ENCODE measurements around the gene DPYD. TPM values are rescaled to one million over a fixed set of nuclear protein-coding genes. Genes with fewer than 3 reads are reported as not detected.

Gene DPYD
- total and polyA plus RNA-seq, 7 donors, result 2.5 to 7.3 (median 5.1) TPM

- Histone ChIP-seq H3K4me3 (no peak overlapping the region), H3K27me3 (ENCODE audit: insufficient read depth in 3 of 3, low read length in 2 of 3) (no peaks in the 10 kb centered on the region), H3K9me3 (no peaks in the 10 kb centered on the region), H3K4me1 (peaks cover 8% of the 10 kb centered on the region), H3K36me3 (ENCODE audit: insufficient read depth in 1 of 2, low read depth in 1 of 2) (no peaks in the 10 kb centered on the region), H3K27ac (no peak overlapping the region)
- DNase-seq (no peak), ATAC-seq (no peak)
- 98 to 99% (median 98%) methylated on average over 10 of the region's 10 CpGs for WGBS, 3 donors
- TF ChIP-seq CTCF (IDR thresholded peaks at IDR 0.05), result no peak
- intact Hi-C loops (cut with DNase I), result no loop called here
These were observed 75.0 kb downstream of the DPYD start for GRCh38 chr1:97845805-97846204.

GRCh38 chr1:97844552-97845089 is 76.2 kb downstream of the DPYD start:
- 97 to 98% (median 98%) methylated on average over 5 of the region's 5 CpGs for WGBS, 3 donors
- intact Hi-C loops (cut with DNase I), result no loop called here
- Histone ChIP-seq H3K27ac (no peak overlapping the region), H3K27me3 (ENCODE audit: insufficient read depth in 3 of 3, low read length in 2 of 3) (no peaks in the 10 kb centered on the region), H3K9me3 (no peaks in the 10 kb centered on the region), H3K4me1 (peaks cover 4% of the 10 kb centered on the region), H3K36me3 (ENCODE audit: insufficient read depth in 1 of 2, low read depth in 1 of 2) (no peaks in the 10 kb centered on the region), H3K4me3 (no peak overlapping the region)
- no peak for DNase-seq
- no peak for TF ChIP-seq CTCF (IDR thresholded peaks at IDR 0.05)
- ATAC-seq, result no peak

GRCh38 chr1:97841338-97841737 is 79.5 kb downstream of the DPYD start:
- Histone ChIP-seq H3K27me3 (ENCODE audit: insufficient read depth in 3 of 3, low read length in 2 of 3) (no peaks in the 10 kb centered on the region), H3K4me1 (no peaks in the 10 kb centered on the region), H3K36me3 (ENCODE audit: insufficient read depth in 1 of 2, low read depth in 1 of 2) (no peaks in the 10 kb centered on the region), H3K9me3 (no peaks in the 10 kb centered on the region), H3K4me3 (no peak overlapping the region), H3K27ac (no peak overlapping the region)
- TF ChIP-seq CTCF (IDR thresholded peaks at IDR 0.05), result no peak
- no peak for ATAC-seq
- 93 to 94% (median 94%) methylated on average over 1 of the region's 1 CpG for WGBS, 3 donors
- DNase-seq, result no peak
- intact Hi-C loops (cut with DNase I), result no loop called here

- no peak for DNase-seq
- Histone ChIP-seq H3K27ac (no peak overlapping the region), H3K27me3 (ENCODE audit: insufficient read depth in 3 of 3, low read length in 2 of 3) (no peaks in the 10 kb centered on the region), H3K36me3 (ENCODE audit: insufficient read depth in 1 of 2, low read depth in 1 of 2) (no peaks in the 10 kb centered on the region), H3K4me3 (no peak overlapping the region), H3K4me1 (no peaks in the 10 kb centered on the region), H3K9me3 (no peaks in the 10 kb centered on the region)
- TF ChIP-seq CTCF (IDR thresholded peaks at IDR 0.05), result no peak
- WGBS, 3 donors, result 37 to 60% (median 40%) methylated on average over 1 of the region's 1 CpG
- no peak for ATAC-seq
- intact Hi-C loops (cut with DNase I), result no loop called here
These were observed 83.7 kb downstream of the DPYD start for GRCh38 chr1:97837161-97837560.

- Histone ChIP-seq H3K9me3 (no peaks in the 10 kb centered on the region), H3K27ac (no peak overlapping the region), H3K4me1 (no peaks in the 10 kb centered on the region), H3K36me3 (ENCODE audit: insufficient read depth in 1 of 2, low read depth in 1 of 2) (no peaks in the 10 kb centered on the region), H3K4me3 (no peak overlapping the region), H3K27me3 (ENCODE audit: insufficient read depth in 3 of 3, low read length in 2 of 3) (no peaks in the 10 kb centered on the region)
- no peak for TF ChIP-seq CTCF (IDR thresholded peaks at IDR 0.05)
- intact Hi-C loops (cut with DNase I), result no loop called here
- no peak for ATAC-seq
- no peak for DNase-seq
These were observed 85.9 kb downstream of the DPYD start for GRCh38 chr1:97834899-97835298.

Measured in psoas muscle (tissue), 8 donors.